GM19035 (cell line): ENCODE measurements around the gene RAE1.

ENCODE experiments used
- ATAC-seq: cut with Tn5 transposase; IDR thresholded peaks from one replicate; pipeline ENCODE4 v1.9.1; 2021; ENCODE audit not compliant: unreplicated experiment

Gene RAE1

DNA sequence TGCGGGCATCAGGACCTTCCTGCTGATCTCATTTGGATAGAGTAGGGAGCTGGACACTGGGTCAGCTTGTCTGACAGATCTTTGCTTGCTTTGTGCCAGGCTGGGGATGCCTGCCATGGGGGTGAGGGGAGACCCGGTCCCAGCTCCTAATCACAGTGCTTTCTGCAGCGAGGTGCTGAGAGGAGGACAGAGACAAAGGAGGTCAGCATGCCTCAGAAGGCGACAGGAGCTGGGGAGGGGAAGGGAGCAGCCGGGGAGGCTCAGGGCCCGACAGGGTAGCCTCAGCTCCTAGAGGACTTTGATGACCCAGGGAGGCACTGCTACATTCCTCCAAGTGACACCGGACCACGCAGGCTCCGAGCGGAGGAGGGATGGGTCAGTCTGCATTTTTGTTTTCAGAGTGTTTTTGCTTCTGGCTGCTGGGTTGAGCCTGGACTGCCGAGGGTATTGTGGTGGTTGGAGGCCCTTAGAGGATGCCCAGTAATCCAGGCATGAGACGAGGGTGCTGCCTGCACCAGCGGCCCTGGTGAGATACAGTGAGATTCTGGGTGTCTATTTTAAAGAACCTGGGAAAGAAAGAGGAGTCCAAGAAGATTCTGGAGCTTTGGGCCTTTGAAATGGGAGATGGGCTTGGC is 48.0 kb downstream of the RAE1 start:
- no peak for ATAC-seq

DNA sequence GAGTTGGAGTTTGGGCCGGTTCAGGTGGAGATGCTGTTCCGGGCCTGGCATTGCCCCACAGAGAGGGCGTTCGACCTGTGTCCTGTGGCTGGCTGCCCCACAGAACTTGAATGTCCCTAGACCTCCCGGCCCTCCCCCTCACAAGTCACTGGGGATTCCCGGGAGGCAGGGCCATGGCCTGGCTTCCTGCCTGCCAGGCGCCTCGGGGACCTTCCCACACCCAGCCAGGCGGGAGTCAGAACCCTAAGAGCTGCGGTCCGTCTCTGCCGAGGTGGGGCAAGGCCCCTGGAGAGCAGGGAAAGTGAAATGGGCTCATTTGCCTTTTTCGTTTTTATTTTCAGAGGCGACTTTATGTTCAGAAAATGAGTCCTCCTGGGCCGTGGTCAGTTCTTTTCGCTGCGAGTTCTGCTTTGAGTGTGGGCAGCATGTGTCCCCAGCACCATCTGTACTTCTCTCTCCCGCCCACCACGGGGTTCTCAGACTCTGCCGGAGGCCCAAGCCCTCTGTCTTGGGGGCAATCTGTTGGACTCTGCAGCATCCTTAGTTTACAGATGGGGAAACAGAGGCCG is 48.6 kb downstream of the RAE1 start:
- peak; percentile 40 for ATAC-seq

DNA sequence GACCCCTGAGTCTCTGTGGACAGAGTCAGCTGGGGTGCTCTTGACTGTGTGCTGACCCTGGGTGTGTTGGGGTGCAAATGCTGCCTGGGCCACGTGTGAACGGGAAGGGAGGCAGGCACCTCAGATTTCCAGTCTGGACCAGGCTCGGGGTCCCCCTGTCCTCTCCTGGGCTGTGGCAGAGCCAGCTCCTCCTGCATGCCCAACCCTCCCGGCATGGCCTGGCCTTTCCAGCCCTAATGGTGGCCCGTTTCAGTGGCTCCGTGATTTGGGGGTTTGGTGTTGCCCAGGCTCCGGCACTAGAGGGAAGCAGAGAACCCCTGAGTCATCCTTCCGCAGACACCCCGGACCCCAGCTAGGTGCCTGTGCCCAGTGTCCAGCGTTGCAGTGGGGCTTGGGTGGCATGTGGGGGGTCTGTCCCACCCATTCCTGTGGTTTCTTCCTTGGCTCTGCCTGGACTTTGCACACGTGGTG is 49.2 kb downstream of the RAE1 start:
- ATAC-seq, result no peak

DNA sequence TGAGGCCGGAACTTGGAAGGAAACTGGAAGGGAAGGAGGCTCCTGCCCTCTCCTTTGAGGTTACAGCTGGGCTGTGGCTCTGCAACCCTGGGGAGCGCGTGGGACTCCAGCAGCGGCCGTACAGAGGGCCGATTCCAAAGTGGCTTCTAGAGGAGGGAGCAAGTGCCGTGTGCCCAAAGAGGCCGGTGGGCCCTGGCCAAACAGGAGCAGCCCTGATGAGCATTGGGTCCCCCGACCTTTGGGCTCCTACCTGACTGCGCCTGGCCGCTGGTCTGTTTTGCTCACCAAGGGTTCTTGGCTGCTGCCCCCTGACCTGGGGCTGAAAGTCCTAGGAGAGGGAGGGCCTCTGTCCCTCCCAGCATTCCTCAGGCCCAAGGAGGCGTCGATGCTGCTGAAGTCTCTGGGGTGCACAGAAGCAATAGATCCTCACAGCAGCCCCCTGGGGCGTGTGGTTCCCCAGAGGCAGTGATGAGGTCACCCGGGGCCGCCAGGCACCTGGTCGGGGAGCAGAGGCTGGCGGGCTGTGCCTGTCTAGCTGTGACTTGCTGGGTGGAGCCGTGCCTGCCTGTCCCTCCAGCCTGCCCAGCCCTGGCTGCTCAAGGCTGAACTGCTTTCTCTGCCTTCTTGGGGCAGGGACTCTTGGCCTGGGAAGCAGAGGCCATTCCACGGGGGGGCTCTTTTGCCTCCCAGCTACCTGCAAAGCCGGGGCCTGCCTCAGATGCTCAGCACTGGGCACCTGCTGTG is 49.9 kb downstream of the RAE1 start:
- no peak for ATAC-seq

DNA sequence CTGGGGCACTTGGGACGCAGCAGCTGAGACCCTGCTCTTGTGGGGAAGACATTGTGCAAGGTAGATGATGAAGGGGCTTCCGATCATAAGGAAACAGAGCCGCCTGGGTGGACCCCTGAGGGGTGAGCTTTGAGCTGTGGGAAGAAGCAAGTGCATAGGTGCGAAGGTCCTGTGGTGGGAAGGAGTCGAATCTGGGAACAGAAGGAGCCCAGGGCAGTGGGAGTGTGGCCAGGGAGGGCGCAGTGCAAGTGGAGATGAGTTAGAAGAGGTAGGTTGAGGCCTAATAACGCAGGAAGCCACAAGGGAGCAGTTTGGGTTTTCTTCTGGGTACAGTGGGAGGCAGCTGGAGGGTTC is 50.5 kb downstream of the RAE1 start:
- ATAC-seq, result no peak

DNA sequence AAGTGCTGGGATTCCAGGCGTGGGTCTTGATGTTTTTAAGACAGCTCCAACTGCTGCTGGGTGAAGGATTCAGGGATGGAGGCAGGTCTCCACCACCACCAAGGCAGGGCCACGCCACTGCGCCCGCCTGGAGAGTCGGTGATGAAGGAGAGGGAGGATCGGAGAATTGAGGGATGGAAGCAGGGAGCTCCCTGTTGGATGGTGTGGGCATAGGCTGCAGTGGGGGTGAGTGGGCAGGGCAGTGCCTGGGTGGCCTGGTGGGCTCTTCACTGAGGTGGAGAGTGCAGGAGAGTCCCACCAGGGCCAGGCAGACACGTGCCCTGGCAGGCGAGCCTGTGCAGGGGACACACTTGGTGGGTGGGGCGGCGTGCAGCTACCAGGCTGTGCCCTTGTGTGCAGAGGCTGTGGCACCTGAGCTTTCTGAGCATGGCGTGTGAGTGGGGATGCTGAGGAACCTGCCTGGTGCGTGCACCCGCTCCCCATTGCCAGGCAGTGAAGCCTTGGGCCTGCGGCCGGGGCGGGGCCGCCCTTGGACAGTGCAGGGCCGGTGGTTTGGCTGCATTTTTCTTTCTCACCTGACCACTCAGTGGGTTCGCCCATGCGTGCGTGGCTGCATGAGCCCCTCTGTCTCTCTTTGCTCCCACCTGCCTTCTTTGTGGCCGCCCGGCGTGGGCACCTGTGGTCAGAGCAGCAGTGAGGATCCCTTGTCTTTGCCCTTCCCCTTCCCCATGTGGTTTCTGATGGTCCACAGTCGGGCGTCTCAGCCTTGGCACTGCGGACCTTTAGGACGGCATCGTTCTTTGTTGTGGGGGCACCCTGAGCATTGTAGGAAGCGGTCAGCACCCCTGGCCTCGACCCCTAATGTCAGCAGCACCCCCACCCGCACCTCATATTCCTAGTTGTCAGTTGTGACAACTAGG is 51.4 kb downstream of the RAE1 start:
- no peak for ATAC-seq

DNA sequence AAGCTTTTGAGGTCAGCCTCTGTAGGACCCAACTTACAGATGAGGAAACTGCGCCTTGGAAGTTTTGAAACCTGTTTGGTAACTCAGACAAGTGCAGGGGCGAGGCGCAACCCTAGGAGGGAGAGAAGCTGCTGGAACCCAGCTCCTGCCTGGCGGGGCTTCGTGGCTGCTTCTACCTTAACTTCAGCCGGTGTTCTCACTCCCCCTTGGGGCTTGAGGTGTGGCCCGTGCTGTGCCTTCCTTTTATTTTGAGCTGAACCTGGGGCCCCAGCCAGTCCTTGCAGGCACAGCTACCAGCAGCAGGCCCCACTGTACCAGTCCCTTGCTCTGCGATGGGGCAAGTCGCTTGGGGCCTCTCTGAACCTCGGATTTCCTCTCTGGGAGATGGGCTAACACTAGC is 52.2 kb downstream of the RAE1 start:
- ATAC-seq, result no peak

DNA sequence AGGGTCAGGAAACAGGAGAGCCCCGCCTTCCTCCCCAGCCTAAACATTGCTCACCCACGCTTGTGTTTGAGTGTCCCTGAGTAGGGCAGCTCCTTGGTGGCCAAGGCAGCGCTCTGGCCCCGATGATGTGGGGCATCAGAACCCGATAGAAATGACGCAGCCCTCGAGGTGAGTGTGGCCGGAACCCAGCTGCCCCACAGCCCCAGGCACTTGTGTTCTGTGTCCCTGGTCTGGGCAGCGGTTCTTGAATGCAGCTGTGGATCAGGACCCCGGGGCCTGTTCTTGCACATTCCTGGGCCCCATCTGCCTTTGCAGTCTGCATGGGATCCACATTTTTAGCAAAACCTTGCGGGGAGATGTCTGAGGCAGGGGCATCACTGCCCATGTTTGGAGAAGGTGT is 53.0 kb downstream of the RAE1 start:
- no peak for ATAC-seq

DNA sequence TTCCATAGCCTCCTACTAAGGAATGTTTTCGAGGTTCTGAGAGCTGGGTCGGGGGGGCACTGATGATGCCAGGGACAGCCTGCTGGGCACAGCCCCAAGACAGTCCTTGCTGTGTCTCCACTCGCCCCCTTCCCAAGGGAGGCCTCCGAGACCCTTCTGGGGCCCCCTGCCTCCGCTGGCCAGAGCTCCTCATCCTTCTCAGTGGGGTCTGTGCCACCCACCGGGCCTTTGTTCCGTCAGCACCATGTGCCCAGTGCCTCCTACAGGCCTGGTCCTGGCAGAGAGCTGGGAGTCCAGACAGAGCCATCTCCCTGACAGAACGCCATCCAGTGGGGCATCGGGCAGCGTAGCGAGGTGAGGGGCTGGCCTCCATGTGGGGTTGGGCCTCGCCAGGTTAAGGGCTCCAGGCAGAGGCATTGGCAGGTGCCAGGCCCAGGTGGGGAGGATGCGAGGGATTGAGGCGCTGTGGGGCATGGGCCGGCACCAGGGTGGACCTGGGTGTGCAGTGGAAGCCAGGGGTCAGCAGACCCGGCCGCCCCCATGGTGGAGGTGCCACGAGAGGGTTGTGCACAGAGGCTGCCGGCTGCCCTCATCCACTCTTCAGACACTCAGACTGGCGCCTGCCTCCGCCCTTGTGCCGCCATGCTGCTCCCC is 53.5 kb downstream of the RAE1 start:
- no peak for ATAC-seq

DNA sequence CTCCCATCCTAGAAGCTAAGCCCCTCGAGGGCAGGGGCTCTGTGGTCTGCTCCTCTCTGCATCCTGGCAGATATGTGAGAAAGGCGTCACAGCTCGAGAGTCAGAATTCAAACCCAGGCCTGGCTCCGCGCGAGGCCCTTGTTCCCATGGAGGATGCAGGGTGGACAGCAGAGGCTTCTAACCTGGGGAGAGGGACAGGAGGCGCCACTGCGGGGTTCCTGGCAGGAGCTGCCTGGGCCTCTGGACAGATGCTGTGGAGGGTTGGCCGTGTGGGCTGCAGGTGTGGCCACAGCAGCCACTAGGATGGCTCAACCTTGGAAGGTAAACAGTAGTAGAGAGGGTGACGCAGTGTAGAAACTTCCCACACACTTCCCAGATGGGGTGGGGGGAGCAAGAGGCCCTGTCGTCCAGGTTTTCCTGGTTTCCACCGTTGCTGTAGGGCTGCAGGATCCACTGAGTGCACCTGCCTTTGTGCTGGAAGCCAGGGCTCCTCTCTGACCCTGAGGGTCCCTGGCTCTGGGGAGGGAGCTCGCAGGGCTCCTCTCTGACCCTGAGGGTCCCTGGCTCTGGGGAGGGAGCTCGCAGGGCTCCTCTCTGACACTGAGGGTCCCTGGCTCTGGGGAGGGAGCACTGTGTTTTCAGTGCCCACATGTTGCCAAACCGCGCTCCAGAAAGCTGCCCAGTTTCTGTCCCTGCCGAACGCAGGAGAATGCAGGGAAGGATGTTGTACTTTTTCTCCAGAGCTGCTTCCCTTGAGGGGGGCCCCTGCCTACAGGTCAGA is 54.4 kb downstream of the RAE1 start:
- no peak for ATAC-seq

DNA sequence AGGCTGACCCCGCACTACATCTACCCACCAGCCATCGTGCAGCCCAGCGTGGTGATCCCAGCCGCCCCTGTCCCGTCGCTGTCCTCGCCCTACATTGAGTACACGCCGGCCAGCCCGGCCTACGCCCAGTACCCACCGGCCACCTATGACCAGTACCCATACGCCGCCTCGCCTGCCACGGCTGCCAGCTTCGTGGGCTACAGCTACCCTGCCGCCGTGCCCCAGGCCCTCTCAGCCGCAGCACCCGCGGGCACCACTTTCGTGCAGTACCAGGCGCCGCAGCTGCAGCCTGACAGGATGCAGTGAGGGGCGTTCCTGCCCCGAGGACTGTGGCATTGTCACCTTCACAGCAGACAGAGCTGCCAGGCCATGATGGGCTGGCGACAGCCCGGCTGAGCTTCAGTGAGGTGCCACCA is 56.5 kb downstream of the RAE1 start:
- no peak for ATAC-seq

DNA sequence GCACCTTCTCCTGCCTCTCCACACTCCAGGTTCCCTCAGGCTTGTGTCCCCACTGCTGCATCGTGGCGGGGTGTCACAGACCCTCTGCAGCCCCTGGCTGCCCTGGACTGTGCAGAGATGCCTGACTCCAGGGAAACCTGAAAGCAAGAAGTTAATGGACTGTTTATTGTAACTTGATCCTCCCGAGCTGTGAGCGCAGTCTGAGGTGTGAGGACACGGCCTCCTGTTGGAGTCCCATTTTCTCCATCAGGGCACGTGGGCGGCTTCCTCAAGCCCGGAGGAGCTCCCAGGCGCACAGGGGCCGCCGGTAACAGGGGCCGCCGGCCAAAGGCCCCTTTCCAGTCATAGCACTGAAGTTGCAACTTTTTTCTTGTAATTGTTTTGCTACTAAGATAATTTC is 57.1 kb downstream of the RAE1 start:
- no peak for ATAC-seq

DNA sequence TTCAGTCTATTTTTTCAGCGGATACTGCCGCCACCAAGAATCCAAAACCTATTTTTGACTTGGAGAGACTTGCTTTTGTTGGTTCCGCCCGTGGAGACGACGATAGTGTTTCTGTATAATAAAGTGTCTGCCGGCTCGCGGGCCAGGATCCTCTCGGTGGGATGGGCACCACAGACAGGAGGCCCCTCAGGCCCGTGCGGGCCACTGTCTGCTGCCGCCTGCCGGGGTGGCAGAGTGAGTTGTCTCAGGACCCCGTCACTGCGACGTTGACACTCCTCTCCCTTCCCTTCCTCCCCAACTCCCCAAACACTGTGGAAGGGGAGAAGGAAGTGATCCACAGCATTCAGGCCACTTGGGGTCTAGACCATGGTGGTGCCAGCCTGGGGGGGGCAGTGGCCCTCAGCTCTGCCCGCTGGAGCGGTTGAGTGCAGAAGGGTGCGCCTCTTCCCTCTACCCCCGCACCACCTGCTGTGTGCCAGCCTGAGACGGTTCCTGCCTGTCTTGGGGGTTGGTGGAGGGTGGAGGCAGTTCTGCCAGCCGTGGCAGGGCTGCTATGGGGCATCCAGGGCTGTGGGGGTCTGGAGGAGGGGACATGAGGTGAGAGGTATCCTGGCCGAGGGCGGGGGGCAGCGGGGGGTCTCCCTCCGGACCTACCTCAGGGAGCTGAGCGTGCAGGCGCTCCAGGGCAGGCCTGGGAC is 57.6 kb downstream of the RAE1 start:
- no peak for ATAC-seq

DNA sequence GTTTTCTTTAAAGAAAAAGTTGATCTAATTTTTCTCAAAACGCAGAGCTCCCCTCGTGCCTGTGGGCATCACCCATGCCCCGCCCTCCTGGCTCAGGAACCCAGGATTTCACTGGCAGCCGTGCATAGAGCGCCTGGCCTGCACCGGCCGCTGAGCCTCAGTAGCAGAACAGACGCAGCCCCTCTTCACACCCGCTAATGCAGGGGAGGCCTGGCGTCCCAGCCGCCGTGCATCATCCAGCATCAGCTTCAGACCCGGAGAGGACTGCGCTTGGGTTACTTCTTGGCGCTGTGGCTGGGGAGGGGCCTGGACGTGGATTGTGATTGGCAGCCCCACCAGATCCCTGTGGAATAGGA is 58.2 kb downstream of the RAE1 start:
- ATAC-seq, result no peak

DNA sequence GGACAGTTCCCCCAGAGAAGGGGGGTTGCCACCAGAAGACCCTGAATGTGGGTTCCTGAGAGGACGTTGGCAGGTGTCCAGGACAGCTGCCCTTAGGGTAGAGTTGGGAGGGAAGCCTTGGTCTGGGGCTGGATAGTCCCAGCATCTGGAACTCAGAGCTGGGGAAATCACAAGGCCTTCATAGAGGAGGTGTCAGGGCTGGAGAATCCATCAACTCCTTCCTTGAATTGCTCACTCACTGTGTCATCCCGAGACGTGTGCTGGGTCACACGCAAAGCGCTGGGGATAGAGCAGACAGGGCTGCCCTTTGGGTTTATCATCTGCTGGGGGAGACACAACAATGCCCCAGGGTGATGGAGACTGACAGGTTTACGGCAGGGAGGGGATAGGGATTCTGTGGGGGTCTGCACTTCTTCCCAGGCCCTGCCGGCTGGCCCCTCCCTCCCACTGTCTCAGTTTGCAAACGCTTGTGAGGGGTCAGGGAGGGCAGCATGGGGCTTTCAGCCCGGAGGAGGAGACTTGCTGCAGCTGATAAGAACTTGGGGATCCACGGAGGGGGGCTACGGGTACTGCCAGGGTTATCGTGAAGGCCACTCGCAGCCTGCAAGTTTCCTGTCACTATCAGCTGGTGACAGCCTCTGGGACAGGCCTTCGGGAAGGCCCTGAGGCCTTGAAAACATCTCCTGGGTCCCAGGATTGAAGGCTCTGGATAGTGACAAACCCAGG is 58.8 kb downstream of the RAE1 start:
- no peak for ATAC-seq

DNA sequence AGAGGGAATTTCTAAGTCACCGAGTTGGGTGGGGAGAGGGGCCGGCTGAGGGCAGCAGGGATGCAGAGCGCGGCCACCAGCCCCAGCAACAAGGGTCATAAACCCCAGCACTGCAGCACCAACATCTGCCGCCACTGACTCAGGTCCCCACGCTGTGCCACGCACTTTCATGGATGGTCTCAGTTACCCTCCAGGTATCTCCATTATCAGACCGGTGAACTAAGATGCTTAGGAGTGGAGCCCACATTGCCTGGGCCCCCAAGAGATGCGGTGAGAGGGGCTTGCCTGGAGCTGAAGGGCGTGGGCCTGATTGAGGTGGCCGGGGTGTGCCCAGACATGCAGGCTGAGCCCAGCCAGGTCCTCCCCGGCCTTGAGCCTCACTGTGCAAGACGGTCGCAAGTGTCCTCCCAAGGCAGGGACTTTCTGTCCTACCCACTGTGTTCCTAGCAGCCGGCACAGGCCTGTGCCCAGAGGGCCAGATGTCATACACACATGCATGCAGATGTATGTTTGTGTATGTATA is 59.4 kb downstream of the RAE1 start:
- no peak for ATAC-seq

DNA sequence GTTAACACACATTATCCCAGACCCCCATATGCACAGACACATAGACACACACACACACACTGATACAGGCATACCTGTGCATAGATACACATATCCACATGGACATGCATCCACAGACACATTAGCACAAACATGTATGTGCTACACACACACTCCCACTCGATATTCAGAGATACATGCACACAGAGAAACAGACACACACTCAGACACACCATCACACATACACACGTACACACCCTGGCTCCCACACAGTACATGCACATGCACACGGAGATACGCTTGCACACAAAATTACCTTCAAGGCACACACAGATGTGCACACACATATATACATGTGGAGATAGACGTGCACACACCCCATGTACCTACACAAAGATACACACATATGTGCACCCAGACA is 59.9 kb downstream of the RAE1 start:
- no peak for ATAC-seq

DNA sequence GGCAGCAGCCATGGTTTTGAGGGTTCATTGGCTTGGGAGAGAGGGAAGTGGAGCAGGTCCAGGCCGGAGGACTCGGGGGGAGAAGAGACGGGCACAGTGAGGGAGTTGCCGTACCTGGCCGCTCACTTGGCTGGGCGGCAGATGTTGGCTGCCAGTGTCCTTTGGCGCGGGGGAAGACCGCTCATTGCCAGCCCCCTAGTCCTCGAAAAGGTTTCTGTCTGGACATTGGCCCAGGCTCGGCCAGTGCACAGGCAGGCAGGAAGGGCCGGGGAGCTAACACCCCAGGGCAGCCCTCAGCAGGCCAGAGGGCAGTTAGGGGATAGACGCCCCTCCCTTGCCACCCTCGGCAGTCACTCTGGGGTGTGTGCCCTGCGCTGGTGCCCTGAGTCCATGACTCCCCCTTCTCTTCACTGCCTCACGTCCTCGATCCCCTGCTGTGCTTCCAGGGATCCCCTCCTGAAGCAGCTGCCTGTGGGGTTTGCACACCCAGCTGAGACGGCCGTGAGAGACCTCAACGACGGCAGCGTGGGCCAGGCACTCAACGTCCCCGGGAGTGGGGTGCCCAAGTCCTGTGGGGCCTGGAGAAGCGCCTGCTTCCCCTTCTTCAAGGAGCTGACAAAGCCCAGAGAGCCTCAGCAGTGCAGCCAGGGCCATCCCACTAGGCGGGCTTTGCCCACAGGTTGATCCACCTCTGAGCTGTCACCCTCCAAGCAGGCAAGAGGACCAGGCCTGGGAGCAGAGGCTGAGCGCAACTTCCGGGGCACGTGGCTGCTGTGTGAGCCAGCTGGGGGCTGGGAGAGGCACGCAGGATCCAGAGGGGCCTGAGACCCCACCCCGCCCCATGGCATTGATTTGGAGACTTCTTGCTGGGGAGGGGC is 60.6 kb downstream of the RAE1 start:
- ATAC-seq, result no peak
